ENCODE measurements around the gene SMDT1.

DNA sequence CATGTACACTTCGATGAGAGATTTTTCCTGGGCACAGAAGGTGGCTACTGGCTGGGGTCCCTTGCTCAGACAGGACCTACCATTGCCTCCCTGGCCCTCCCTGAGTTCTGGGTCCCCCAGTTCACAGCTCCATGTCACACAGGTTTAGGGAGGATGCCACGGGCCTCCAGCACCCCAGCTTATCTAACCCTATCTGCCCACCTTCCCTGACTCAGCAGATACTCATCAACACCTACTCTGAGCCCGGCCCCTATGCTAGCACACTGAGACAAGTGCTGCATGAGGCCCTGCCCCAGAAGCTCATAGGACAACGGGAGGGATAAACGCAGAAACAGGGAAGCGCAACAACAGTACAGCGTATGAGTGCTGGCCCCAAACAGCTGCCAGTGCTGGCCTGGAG is 18.5 kb upstream of the SMDT1 start:
- TF ChIP-seq, protein P1, sequence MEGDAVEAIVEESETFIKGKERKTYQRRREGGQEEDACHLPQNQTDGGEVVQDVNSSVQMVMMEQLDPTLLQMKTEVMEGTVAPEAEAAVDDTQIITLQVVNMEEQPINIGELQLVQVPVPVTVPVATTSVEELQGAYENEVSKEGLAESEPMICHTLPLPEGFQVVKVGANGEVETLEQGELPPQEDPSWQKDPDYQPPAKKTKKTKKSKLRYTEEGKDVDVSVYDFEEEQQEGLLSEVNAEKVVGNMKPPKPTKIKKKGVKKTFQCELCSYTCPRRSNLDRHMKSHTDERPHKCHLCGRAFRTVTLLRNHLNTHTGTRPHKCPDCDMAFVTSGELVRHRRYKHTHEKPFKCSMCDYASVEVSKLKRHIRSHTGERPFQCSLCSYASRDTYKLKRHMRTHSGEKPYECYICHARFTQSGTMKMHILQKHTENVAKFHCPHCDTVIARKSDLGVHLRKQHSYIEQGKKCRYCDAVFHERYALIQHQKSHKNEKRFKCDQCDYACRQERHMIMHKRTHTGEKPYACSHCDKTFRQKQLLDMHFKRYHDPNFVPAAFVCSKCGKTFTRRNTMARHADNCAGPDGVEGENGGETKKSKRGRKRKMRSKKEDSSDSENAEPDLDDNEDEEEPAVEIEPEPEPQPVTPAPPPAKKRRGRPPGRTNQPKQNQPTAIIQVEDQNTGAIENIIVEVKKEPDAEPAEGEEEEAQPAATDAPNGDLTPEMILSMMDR (IDR thresholded peaks at IDR 0.05; ENCODE audit: poor library complexity, severe bottlenecking): no peak
- TF ChIP-seq, protein P2, sequence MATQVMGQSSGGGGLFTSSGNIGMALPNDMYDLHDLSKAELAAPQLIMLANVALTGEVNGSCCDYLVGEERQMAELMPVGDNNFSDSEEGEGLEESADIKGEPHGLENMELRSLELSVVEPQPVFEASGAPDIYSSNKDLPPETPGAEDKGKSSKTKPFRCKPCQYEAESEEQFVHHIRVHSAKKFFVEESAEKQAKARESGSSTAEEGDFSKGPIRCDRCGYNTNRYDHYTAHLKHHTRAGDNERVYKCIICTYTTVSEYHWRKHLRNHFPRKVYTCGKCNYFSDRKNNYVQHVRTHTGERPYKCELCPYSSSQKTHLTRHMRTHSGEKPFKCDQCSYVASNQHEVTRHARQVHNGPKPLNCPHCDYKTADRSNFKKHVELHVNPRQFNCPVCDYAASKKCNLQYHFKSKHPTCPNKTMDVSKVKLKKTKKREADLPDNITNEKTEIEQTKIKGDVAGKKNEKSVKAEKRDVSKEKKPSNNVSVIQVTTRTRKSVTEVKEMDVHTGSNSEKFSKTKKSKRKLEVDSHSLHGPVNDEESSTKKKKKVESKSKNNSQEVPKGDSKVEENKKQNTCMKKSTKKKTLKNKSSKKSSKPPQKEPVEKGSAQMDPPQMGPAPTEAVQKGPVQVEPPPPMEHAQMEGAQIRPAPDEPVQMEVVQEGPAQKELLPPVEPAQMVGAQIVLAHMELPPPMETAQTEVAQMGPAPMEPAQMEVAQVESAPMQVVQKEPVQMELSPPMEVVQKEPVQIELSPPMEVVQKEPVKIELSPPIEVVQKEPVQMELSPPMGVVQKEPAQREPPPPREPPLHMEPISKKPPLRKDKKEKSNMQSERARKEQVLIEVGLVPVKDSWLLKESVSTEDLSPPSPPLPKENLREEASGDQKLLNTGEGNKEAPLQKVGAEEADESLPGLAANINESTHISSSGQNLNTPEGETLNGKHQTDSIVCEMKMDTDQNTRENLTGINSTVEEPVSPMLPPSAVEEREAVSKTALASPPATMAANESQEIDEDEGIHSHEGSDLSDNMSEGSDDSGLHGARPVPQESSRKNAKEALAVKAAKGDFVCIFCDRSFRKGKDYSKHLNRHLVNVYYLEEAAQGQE (IDR thresholded peaks at IDR 0.05; ENCODE audit: borderline replicate concordance): no peak
